Loucy (cell line): ENCODE data around the gene EFNA3.

ENCODE experiments used
- H2AFZ ChIP-seq: fragments of 200-600 bp; sonication (generic); 2 replicates; pipeline ENCODE4 v1.6.0; 2016; ENCODE audit warnings: antibody characterized with exemption, mild to moderate bottlenecking, low read length, moderate library complexity
- H3F3A ChIP-seq: fragments of 200-600 bp; 2 replicates; pipeline ENCODE4 v1.6.0; 2016; ENCODE audit warnings: antibody characterized with exemption, low read depth, mild to moderate bottlenecking
- H3K27me3 ChIP-seq: fragments of 200-600 bp; sonication (generic); 2 replicates; pipeline ENCODE4 v1.6.1; 2014; ENCODE audit warnings: low read length, mild to moderate bottlenecking; ENCODE audit not compliant: insufficient read depth, poor library complexity, severe bottlenecking
- H3K36me3 ChIP-seq: fragments of 200-600 bp; sonication (generic); 2 replicates; pipeline ENCODE4 v1.6.1; 2016; ENCODE audit warnings: low read length; ENCODE audit not compliant: insufficient read depth
- H3K4me1 ChIP-seq: fragments of 200-600 bp; sonication (generic); 2 replicates; pipeline ENCODE4 v1.5.1; 2014; ENCODE audit warnings: low read length, mild to moderate bottlenecking; ENCODE audit not compliant: insufficient read depth, poor library complexity, severe bottlenecking
- H3K4me2 ChIP-seq: fragments of 200-600 bp; sonication (generic); 2 replicates; pipeline ENCODE4 v1.6.0; 2014; ENCODE audit warnings: antibody characterized with exemption, low read length, low read depth, mild to moderate bottlenecking; ENCODE audit not compliant: poor library complexity, severe bottlenecking
- H3K4me3 ChIP-seq: fragments of 200-600 bp; sonication (generic); 2 replicates; pipeline ENCODE4 v1.5.1; 2014; ENCODE audit warnings: low read length, mild to moderate bottlenecking, mixed read lengths; ENCODE audit not compliant: poor library complexity, severe bottlenecking
- H3K79me2 ChIP-seq: fragments of 200-600 bp; sonication (generic); 2 replicates; pipeline ENCODE4 v1.6.1; 2014; ENCODE audit warnings: low read length; ENCODE audit not compliant: insufficient read depth
- H3K9ac ChIP-seq: fragments of 200-600 bp; sonication (generic); 2 replicates; pipeline ENCODE4 v1.6.0; 2014; ENCODE audit warnings: mild to moderate bottlenecking, low read depth, low read length, moderate library complexity; ENCODE audit not compliant: poor library complexity, severe bottlenecking
- H3K9me2 ChIP-seq: fragments of 200-600 bp; sonication (generic); replicated peaks from 2 replicates; pipeline ENCODE4 v1.6.1; 2016; ENCODE audit warnings: low read depth, low read length, mixed read lengths
- H3K9me3 ChIP-seq: fragments of 200-600 bp; sonication (generic); 2 replicates; pipeline ENCODE4 v1.6.1; 2014; ENCODE audit warnings: mild to moderate bottlenecking, antibody characterized with exemption, low read length, low read depth; ENCODE audit not compliant: insufficient read depth
- H4K20me1 ChIP-seq: fragments of 200-600 bp; sonication (generic); 2 replicates; pipeline ENCODE4 v1.6.0; 2014; ENCODE audit warnings: antibody characterized with exemption, low read length, mild to moderate bottlenecking; ENCODE audit not compliant: insufficient read depth, poor library complexity, severe bottlenecking
- EZH2phosphoT487 ChIP-seq: fragments of 200-600 bp; IDR thresholded peaks from 2 replicates; pipeline ENCODE4 v1.6.1; 2018; ENCODE audit warnings: antibody characterized with exemption, mild to moderate bottlenecking, moderate library complexity, borderline replicate concordance
- TF ChIP-seq, protein P1 (sequence below): fragments of 200-600 bp; sonication (generic); conservative IDR thresholded peaks from 2 replicates; pipeline ENCODE4 v1.5.1; 2014; ENCODE audit warnings: mild to moderate bottlenecking, antibody characterized with exemption, low read length

Gene EFNA3

DNA sequence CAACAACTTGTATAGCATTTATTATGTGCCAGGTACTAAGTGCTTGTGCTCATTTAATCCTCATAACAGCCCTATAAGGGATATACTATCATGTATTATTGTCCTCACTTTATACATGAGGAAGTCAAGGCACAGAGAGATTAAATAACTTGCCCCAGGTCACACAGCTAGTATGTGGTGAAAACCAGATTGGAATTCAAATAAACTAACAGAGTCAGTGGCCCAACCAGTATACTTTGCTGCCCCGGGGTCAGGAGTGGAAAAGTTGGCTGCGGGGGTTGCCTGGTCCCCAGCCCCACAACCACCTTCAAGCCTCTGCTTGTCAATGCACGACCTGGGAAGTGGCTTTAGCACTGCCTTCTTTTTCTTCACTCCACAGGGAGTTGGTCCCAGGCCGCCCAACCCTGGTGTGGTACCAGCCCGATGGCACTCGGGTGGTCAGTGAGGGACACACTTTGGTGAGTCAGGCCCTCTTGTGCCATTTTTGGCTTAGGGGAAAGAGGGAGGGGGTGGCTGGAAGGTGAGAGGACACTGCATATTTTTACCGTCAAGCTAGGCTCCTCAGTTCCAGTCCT, 25.0 kb upstream of the EFNA3 start:
- Histone ChIP-seq H4K20me1 (no peaks in the 10 kb centered on the region), H2AFZ (no peak overlapping the region), H3K4me2 (peak overlapping the region; percentile 86), H3K4me1 (peaks cover 23% of the 10 kb centered on the region), H3K79me2 (no peaks in the 10 kb centered on the region; the same call in 1 of the 2 replicates), H3K36me3 (no peaks in the 10 kb centered on the region), H3F3A (no peaks in the 10 kb centered on the region), H3K9me3 (no peaks in the 10 kb centered on the region), H3K9ac (peak overlapping the region; percentile 71), H3K4me3 (peak overlapping the region; percentile 79), H3K27me3 (no peaks in the 10 kb centered on the region), H3K9me2 (no peaks in the 10 kb centered on the region)
- TF ChIP-seq EZH2phosphoT487 = no peak

DNA sequence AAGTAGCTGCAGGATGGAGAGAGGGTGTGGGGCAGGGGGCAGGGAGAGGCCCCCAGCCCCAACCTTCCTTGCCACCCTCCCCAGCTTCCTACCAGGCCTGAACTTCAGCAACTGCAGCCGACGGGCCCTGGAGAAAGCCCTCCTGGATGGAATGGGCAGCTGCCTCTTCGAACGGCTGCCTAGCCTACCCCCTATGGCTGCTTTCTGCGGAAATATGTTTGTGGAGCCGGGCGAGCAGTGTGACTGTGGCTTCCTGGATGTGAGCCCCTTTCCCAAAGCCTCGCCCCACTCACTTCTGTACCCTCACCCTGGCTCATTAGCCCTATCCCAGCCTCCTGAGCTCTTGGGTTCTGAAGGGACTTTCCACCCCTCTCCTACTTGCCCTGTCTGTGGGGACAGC, 21.5 kb upstream of the EFNA3 start:
- no peak overlapping the region for H3K4me3 ChIP-seq
- no peak overlapping the region for H3K4me2 ChIP-seq
- no peaks in the 10 kb centered on the region for H3K9me3 ChIP-seq
- H3K27me3 ChIP-seq = no peaks in the 10 kb centered on the region
- no peaks in the 10 kb centered on the region for H3K36me3 ChIP-seq
- H4K20me1 ChIP-seq = no peaks in the 10 kb centered on the region
- no peaks in the 10 kb centered on the region for H3K9me2 ChIP-seq
- H3F3A ChIP-seq = no peaks in the 10 kb centered on the region
- no peak for TF ChIP-seq EZH2phosphoT487
- TF ChIP-seq, protein P1, sequence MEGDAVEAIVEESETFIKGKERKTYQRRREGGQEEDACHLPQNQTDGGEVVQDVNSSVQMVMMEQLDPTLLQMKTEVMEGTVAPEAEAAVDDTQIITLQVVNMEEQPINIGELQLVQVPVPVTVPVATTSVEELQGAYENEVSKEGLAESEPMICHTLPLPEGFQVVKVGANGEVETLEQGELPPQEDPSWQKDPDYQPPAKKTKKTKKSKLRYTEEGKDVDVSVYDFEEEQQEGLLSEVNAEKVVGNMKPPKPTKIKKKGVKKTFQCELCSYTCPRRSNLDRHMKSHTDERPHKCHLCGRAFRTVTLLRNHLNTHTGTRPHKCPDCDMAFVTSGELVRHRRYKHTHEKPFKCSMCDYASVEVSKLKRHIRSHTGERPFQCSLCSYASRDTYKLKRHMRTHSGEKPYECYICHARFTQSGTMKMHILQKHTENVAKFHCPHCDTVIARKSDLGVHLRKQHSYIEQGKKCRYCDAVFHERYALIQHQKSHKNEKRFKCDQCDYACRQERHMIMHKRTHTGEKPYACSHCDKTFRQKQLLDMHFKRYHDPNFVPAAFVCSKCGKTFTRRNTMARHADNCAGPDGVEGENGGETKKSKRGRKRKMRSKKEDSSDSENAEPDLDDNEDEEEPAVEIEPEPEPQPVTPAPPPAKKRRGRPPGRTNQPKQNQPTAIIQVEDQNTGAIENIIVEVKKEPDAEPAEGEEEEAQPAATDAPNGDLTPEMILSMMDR = no peak
- H3K4me1 ChIP-seq = peaks cover 26% of the 10 kb centered on the region
- no peaks in the 10 kb centered on the region; the same call in 1 of the 2 replicates for H3K79me2 ChIP-seq
- H3K9ac ChIP-seq = no peak overlapping the region
- no peak overlapping the region for H2AFZ ChIP-seq

DNA sequence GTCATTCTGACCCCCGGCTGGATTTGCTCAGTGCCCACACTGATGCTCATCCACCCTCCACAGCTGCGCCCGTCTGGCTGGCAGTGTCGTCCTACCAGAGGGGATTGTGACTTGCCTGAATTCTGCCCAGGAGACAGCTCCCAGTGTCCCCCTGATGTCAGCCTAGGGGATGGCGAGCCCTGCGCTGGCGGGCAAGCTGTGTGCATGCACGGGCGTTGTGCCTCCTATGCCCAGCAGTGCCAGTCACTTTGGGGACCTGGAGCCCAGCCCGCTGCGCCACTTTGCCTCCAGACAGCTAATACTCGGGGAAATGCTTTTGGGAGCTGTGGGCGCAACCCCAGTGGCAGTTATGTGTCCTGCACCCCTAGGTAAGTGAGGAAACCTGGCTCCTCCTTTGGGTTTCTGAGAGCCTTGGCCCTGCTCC, 20.8 kb upstream of the EFNA3 start:
- H3K9ac ChIP-seq = no peak overlapping the region
- no peak overlapping the region for H3K4me2 ChIP-seq
- H3K4me3 ChIP-seq = no peak overlapping the region
- no peaks in the 10 kb centered on the region for H3K36me3 ChIP-seq
- H3F3A ChIP-seq = no peaks in the 10 kb centered on the region
- H3K9me2 ChIP-seq = no peaks in the 10 kb centered on the region
- H3K27me3 ChIP-seq = no peaks in the 10 kb centered on the region
- no peaks in the 10 kb centered on the region for H4K20me1 ChIP-seq
- H3K9me3 ChIP-seq = no peaks in the 10 kb centered on the region
- H2AFZ ChIP-seq = no peak overlapping the region
- H3K79me2 ChIP-seq = no peaks in the 10 kb centered on the region; the same call in 1 of the 2 replicates
- peaks cover 25% of the 10 kb centered on the region for H3K4me1 ChIP-seq
- TF ChIP-seq, protein P1 = peak; percentile 25; the same call in 1 of the 2 replicates
- TF ChIP-seq EZH2phosphoT487 = no peak

DNA sequence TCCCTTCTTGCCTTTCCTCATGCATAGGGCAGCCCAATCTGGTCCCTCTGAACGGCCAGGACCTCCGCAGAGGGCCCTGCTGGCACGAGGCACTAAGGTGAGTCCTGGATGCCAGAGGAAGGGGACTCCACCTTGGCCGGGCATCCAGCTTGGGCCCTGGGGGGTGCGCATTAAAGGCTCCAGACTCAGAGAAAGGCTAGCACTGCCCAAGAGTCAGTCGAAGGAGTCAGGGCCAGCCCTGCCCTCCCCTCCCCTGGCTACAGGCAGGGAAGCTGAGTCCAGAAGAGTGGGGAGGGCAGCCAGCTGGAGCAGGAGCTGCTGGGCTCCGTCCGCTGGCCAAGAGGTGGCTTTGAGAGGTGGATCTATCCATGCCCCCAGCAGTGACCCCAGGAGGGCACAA, 17.9 kb upstream of the EFNA3 start:
- no peaks in the 10 kb centered on the region for H3K36me3 ChIP-seq
- H3K9ac ChIP-seq = no peak overlapping the region
- peaks cover 17% of the 10 kb centered on the region for H3K79me2 ChIP-seq
- no peaks in the 10 kb centered on the region for H3K9me3 ChIP-seq
- H3K4me1 ChIP-seq = peaks cover 31% of the 10 kb centered on the region
- no peaks in the 10 kb centered on the region for H3K27me3 ChIP-seq
- no peak overlapping the region for H2AFZ ChIP-seq
- TF ChIP-seq, protein P1 = no peak
- TF ChIP-seq EZH2phosphoT487 = no peak
- no peaks in the 10 kb centered on the region for H3K9me2 ChIP-seq
- H4K20me1 ChIP-seq = peaks cover 12% of the 10 kb centered on the region
- no peaks in the 10 kb centered on the region for H3F3A ChIP-seq
- no peak overlapping the region for H3K4me2 ChIP-seq
- no peak overlapping the region for H3K4me3 ChIP-seq
